Measurements from ENCODE around the gene KIRREL3.

Gene KIRREL3

DNA sequence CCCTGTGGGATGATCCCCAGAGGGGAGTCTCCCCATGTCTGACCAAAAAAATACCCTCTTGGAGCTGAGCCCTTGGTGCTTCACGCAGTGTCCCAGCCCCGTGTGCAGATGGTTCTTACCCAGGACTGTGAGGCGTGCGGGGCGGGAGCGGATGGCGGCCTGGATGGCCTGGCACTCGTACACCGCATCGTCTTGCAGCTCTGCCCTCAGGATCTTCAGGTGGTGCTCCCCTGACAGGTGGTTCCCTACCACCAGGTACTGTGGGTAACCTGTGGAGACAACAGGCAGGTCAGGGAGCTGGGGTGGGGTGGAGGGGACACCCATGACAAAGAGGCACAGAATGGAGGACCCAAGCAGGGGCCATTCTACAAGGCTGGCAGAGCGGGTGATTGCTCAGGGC is 479.4 kb downstream of the KIRREL3 start:
- Histone ChIP-seq H3K9ac (ENCODE audit: low read depth in 1 of 2, low read length in 2 of 2) (no peak overlapping the region), H3K4me1 (ENCODE audit: control insufficient read depth in 2 of 2, insufficient read depth in 2 of 2, low read length in 2 of 2) (no peaks in the 10 kb centered on the region), H3K36me3 (ENCODE audit: control insufficient read depth in 2 of 2, insufficient read depth in 2 of 2, low read length in 2 of 2) (no peaks in the 10 kb centered on the region), H3K27me3 (ENCODE audit: control insufficient read depth in 2 of 2, insufficient read depth in 2 of 2, low read length in 2 of 2) (no peaks in the 10 kb centered on the region), H3K27ac (ENCODE audit: low read depth in 2 of 2, low read length in 2 of 2) (no peak overlapping the region), H3K4me3 (ENCODE audit: low read length in 2 of 2) (no peak overlapping the region), H3K9me3 (ENCODE audit: control insufficient read depth in 2 of 2, low read length in 2 of 2) (no peaks in the 10 kb centered on the region)

DNA sequence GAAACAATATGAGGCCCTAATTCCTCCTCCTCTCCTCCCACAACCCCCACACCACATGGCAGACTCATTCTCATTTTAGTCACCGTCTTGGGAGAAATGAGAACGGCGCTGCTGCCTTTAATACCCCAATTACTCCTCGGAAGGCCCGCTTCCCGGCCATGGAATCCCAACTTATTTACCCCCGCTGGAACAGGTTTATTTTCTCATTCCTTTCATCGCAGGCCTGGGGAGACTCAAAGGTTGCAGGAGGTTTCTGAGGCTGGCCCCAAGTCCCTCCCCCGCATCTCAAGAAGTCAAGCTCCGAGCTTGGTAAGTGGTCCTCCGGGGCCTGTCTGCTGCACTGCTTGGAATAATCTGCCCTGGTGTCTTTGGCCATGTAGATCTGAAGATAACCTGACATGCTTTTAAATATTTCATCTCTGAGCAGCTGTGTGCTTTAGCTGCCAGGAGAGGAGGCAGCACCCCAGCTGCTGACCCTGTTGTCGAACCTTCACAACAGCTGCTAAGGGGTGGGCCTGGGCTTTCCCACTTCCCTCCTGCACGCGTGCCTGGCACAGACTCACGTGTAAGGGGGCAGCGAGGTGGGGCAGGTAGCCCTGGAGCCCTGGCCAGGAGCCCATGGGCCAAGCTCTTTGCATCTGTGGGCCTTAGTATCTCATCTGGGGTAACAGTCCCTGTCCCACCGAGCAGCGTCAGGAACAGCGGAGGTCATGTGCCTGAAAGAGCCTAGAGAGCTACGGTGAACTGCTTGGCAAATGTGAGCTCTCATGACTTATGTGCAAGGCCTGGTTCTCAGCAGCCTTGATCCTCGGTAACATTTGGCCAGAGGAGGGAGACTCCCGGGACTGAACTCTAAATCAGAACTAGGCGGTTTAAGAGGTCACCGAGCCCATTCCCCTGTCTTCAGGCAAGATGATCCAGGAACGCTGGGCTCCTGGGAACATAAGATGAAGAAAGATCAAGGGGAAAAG is 480.5 kb downstream of the KIRREL3 start:
- Histone ChIP-seq H3K9ac (ENCODE audit: low read depth in 1 of 2, low read length in 2 of 2) (no peak overlapping the region), H3K4me3 (ENCODE audit: low read length in 2 of 2) (no peak overlapping the region), H3K4me1 (ENCODE audit: control insufficient read depth in 2 of 2, insufficient read depth in 2 of 2, low read length in 2 of 2) (no peaks in the 10 kb centered on the region), H3K9me3 (ENCODE audit: control insufficient read depth in 2 of 2, low read length in 2 of 2) (no peaks in the 10 kb centered on the region), H3K27me3 (ENCODE audit: control insufficient read depth in 2 of 2, insufficient read depth in 2 of 2, low read length in 2 of 2) (no peaks in the 10 kb centered on the region), H3K36me3 (ENCODE audit: control insufficient read depth in 2 of 2, insufficient read depth in 2 of 2, low read length in 2 of 2) (no peaks in the 10 kb centered on the region), H3K27ac (ENCODE audit: low read depth in 2 of 2, low read length in 2 of 2) (no peak overlapping the region)

DNA sequence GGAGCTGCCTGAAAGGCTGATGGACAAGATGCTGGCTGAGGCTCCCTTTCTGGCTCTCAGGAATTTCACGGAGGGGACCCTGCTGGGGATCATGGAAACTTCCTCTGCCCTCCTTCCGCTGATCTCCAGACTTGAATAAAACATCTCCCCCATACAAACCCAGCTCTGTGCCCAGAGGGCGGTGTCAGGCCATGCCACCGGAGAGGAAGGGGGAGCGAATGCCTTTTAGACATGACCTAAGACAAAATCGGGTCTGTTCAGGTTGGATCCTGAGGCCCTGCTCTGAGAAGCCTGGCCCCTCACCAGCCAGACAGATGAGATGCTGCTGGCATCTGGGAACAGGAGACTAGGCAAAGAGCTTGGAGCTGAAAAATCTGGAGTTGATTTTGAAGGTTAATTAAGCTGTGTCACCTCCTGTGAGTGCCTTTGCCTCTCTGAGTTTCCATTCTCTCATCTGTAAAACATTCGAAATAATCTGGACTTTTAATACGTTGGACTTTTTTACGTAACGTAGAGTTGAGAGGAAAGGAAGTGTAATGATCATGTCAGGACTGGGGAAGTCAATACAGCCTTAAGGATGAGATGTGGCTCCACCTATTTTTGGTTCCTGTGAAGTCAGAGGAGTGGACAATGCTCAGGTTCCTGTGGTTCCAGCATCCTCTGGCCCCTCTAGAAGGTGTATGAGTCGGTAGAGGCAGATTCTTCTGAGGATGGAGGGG is 481.4 kb downstream of the KIRREL3 start:
- H3K27me3 ChIP-seq (ENCODE audit: control insufficient read depth in 2 of 2, insufficient read depth in 2 of 2, low read length in 2 of 2): peaks cover 0 to 3% of the 10 kb centered on the region in 2 donors
- H3K9me3 ChIP-seq (ENCODE audit: control insufficient read depth in 2 of 2, low read length in 2 of 2): no peaks in the 10 kb centered on the region
- no peak overlapping the region for H3K9ac ChIP-seq (ENCODE audit: low read depth in 1 of 2, low read length in 2 of 2)
- no peak overlapping the region for H3K27ac ChIP-seq (ENCODE audit: low read depth in 2 of 2, low read length in 2 of 2)
- H3K4me3 ChIP-seq (ENCODE audit: low read length in 2 of 2): no peak overlapping the region
- no peaks in the 10 kb centered on the region for H3K36me3 ChIP-seq (ENCODE audit: control insufficient read depth in 2 of 2, insufficient read depth in 2 of 2, low read length in 2 of 2)
- H3K4me1 ChIP-seq (ENCODE audit: control insufficient read depth in 2 of 2, insufficient read depth in 2 of 2, low read length in 2 of 2): no peaks in the 10 kb centered on the region

DNA sequence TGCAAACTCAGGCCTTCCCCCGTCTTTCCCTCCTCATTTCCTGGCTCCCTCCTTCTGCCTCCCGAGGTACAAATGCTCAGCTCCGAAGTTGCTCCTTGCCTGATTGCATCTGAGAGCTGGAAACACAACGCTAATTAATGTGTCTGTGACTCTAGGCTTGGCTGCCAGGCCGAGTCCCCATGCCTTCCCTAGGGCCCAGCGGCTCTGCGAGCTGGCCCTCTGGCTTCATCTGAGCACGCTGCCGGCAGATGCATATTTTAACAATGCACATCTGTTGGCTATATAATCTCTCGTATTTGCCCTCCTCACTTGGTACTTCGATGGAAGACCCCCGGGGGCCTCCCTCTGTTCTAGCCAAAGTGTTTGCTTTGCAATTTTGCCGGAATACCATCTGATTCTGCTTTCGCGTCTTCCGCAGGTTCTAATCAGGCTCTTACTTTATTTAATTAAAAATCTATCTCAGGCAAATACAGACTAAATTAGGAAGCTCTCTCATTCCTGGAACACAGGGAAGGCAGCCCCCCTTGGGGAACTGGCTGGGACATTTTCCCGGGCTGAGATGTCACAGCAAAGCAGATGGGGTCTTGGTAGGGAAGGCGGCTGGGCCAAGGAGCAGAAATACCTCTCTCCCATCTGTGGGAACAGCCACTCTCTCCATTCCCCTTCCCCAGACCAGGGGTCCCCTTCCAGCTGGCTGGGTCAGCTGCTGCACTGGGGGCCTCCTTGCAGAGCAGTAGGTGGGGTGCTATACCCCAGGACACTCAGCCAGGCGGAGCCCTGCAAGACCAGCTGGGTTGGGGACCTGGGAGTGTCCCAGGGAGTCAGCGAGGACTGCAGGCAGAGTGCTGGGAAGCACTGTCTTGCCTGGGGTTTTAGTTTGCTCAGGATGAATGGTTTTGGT is 482.2 kb downstream of the KIRREL3 start:
- H3K27me3 ChIP-seq (ENCODE audit: control insufficient read depth in 2 of 2, insufficient read depth in 2 of 2, low read length in 2 of 2): peaks cover 0 to 3% of the 10 kb centered on the region in 2 donors
- H3K9ac ChIP-seq (ENCODE audit: low read depth in 1 of 2, low read length in 2 of 2): no peak overlapping the region
- no peaks in the 10 kb centered on the region for H3K36me3 ChIP-seq (ENCODE audit: control insufficient read depth in 2 of 2, insufficient read depth in 2 of 2, low read length in 2 of 2)
- H3K4me1 ChIP-seq (ENCODE audit: control insufficient read depth in 2 of 2, insufficient read depth in 2 of 2, low read length in 2 of 2): no peaks in the 10 kb centered on the region
- no peak overlapping the region for H3K4me3 ChIP-seq (ENCODE audit: low read length in 2 of 2)
- H3K9me3 ChIP-seq (ENCODE audit: control insufficient read depth in 2 of 2, low read length in 2 of 2): no peaks in the 10 kb centered on the region
- H3K27ac ChIP-seq (ENCODE audit: low read depth in 2 of 2, low read length in 2 of 2): no peak overlapping the region

DNA sequence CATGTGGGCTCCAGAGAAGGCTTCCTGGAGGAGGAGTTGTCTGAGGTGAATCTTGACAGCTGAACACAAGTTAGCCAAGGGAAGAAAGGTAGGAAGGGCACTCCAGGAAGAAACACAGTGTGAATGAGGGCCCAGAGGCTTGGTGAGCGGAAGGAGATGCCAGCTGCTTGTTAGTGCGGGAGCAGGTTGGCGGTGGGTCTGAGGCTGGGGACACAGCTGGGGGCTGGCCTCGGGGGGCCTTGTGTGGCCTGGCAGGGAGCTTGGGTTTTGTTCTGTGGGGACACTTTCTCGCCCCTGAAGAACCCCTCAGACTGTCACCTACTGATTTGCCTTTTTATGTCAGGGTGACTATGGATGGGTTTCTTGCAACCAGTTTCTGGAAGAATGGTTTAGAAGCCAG is 485.1 kb downstream of the KIRREL3 start:
- Histone ChIP-seq H3K9ac (ENCODE audit: low read depth in 1 of 2, low read length in 2 of 2) (no peak overlapping the region), H3K27ac (ENCODE audit: low read depth in 2 of 2, low read length in 2 of 2) (no peak overlapping the region), H3K9me3 (ENCODE audit: control insufficient read depth in 2 of 2, low read length in 2 of 2) (no peaks in the 10 kb centered on the region), H3K4me1 (ENCODE audit: control insufficient read depth in 2 of 2, insufficient read depth in 2 of 2, low read length in 2 of 2) (no peaks in the 10 kb centered on the region), H3K36me3 (ENCODE audit: control insufficient read depth in 2 of 2, insufficient read depth in 2 of 2, low read length in 2 of 2) (no peaks in the 10 kb centered on the region), H3K4me3 (ENCODE audit: low read length in 2 of 2) (no peak overlapping the region), H3K27me3 (ENCODE audit: control insufficient read depth in 2 of 2, insufficient read depth in 2 of 2, low read length in 2 of 2) (peaks cover 0 to 7% of the 10 kb centered on the region in 2 donors)

DNA sequence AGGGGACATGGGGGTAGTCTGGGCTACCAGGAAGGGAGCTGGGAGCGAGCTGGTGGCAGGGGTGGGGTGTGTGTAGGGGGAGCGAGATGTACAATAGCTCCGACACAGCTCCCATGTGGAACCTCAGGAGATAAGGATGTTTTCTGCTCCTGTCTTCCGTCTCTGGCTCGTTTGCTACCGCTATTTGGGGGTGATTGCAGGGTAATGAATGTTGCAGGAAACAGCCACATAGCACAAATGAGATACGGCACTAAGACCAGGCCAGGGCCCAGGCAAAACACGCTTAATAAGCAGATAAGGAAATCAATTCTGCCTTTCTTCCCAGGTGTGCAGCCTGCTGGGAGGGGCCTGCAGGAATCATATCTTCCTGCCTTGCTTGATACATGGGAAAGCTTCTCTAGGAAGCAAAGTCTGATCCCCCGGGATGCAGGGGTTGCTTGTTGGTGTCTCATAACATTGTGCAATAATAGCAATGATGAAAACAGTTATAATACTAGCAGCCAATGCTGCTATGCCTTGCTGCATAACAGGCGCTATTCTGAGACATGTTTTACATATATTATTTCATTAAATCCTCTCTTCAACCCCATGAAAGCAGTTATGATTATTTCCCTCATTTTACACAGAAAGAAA is 486.4 kb downstream of the KIRREL3 start:
- Histone ChIP-seq H3K9me3 (ENCODE audit: control insufficient read depth in 2 of 2, low read length in 2 of 2) (no peaks in the 10 kb centered on the region), H3K4me1 (ENCODE audit: control insufficient read depth in 2 of 2, insufficient read depth in 2 of 2, low read length in 2 of 2) (no peaks in the 10 kb centered on the region)

DNA sequence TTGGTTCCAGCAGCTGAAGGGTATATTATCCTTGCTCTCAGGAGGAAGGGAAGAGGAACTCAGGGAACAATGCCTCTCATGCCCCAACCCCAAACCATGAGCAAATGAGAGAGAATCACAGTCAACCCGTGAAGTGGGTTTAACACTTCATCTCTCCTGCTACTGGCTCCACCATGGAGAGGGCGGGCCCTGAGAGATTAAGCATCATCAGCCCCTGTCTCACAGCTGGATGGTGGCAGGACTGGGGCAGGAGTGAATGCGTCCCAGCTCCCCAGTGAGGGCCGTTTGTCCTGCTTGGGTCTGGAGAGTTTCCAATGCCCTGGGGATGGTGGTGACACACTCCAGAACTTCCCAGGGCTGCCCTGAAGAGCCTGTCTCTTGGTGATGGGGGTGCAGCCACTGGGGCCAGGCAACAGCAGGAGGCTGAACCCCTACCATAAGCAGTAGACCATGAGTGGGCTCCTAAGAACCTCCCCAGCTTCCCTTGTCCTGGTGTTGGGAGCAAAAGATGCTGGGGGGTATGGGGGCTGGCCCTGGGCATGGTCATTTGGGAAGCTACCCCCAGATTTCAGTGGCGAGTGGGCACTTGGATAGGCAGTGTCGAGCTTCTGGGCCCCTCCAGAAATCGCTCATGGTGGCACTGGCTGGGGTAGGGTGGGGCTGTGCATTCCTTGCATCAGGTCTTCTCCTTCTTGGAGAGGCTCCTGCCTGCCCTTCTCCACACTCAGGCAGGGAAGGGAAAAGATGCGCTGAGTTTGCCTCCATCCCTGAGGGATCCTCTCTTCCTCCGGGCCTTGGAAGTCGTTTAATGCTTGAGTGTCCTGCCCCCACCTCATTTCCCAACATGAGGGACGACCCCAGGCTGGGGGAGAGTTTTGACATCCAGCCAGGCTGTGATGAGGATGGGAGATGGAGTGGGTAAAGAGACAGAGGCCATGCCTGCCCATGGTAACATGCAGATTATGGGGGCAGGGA is 487.5 kb downstream of the KIRREL3 start:
- Histone ChIP-seq H3K27ac (ENCODE audit: low read depth in 2 of 2, low read length in 2 of 2) (no peak overlapping the region), H3K4me3 (ENCODE audit: low read length in 2 of 2) (no peak overlapping the region), H3K9ac (ENCODE audit: low read depth in 1 of 2, low read length in 2 of 2) (no peak overlapping the region)

More for the DNA sequence above, 486.4 kb downstream of the KIRREL3 start:
- H3K27me3 ChIP-seq (ENCODE audit: control insufficient read depth in 2 of 2, insufficient read depth in 2 of 2, low read length in 2 of 2): peaks cover 0 to 7% of the 10 kb centered on the region in 2 donors
- H3K36me3 ChIP-seq (ENCODE audit: control insufficient read depth in 2 of 2, insufficient read depth in 2 of 2, low read length in 2 of 2): no peaks in the 10 kb centered on the region
- no peak overlapping the region for H3K27ac ChIP-seq (ENCODE audit: low read depth in 2 of 2, low read length in 2 of 2)
- no peak overlapping the region for H3K4me3 ChIP-seq (ENCODE audit: low read length in 2 of 2)
- H3K9ac ChIP-seq (ENCODE audit: low read depth in 1 of 2, low read length in 2 of 2): no peak overlapping the region

DNA sequence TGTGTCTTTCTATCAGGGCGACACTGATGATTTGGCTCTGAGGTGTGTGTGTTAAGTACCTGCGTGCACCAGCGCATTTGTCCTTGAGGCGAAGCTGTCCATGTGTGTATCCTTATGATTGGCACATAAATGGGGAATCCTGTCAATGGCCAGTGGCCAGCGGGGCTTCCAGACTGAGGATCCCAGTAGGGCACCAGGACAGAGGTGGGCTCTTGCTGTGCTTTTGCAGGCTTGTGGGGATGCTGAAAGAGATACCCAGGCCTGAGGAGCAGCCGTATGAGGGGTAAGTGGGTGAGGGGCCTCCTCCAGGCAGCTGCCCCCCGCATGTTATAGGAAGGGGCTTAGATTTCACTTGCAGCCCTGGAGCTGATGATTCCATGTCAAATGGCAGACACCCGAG is 488.3 kb downstream of the KIRREL3 start:
- Histone ChIP-seq H3K4me3 (ENCODE audit: low read length in 2 of 2) (no peak overlapping the region), H3K9me3 (ENCODE audit: control insufficient read depth in 2 of 2, low read length in 2 of 2) (no peaks in the 10 kb centered on the region), H3K27me3 (ENCODE audit: control insufficient read depth in 2 of 2, insufficient read depth in 2 of 2, low read length in 2 of 2) (peaks cover 0 to 11% of the 10 kb centered on the region in 2 donors), H3K27ac (ENCODE audit: low read depth in 2 of 2, low read length in 2 of 2) (no peak overlapping the region), H3K36me3 (ENCODE audit: control insufficient read depth in 2 of 2, insufficient read depth in 2 of 2, low read length in 2 of 2) (no peaks in the 10 kb centered on the region), H3K4me1 (ENCODE audit: control insufficient read depth in 2 of 2, insufficient read depth in 2 of 2, low read length in 2 of 2) (no peaks in the 10 kb centered on the region), H3K9ac (ENCODE audit: low read depth in 1 of 2, low read length in 2 of 2) (no peak overlapping the region)

More for the DNA sequence above, 487.5 kb downstream of the KIRREL3 start:
- no peaks in the 10 kb centered on the region for H3K4me1 ChIP-seq (ENCODE audit: control insufficient read depth in 2 of 2, insufficient read depth in 2 of 2, low read length in 2 of 2)
- no peaks in the 10 kb centered on the region for H3K36me3 ChIP-seq (ENCODE audit: control insufficient read depth in 2 of 2, insufficient read depth in 2 of 2, low read length in 2 of 2)
- peaks cover 0 to 7% of the 10 kb centered on the region in 2 donors for H3K27me3 ChIP-seq (ENCODE audit: control insufficient read depth in 2 of 2, insufficient read depth in 2 of 2, low read length in 2 of 2)
- no peaks in the 10 kb centered on the region for H3K9me3 ChIP-seq (ENCODE audit: control insufficient read depth in 2 of 2, low read length in 2 of 2)
